T-cell (primary cell): ENCODE results near the gene KRTAP29-1. TPM values are rescaled to one million over a fixed set of nuclear protein-coding genes. Genes with fewer than 3 reads are reported as not detected.

Experiments used
- ATAC-seq, 4 experiments: fragments of 200-7000 bp in 3 of 4; fragments of 150-1000 bp in 1 of 4; cut with Tn5 transposase; replicated peaks in 1 of 4; 1 replicate in 3 of 4; 2 replicates in 1 of 4; pipeline ENCODE4 v1.10.0; 2021; ENCODE audit warnings: moderate library complexity in 3 of 4, mild to moderate bottlenecking in 2 of 4, moderate number of reproducible peaks in 1 of 4
- CTCF ChIA-PET, 2 donors: fragments of 300-600 bp; sonication (Branson Sonifier 250); formaldehyde crosslinking; loops; one replicate each; lab custom pipeline; 2022; ENCODE audit warnings: antibody characterized with exemption in 2 of 2; lab: Charles Lee
- POLR2A ChIA-PET, 2 donors: fragments of 300-600 bp; sonication (Branson Sonifier 250); formaldehyde crosslinking; loops; one replicate each; lab custom pipeline; 2022; ENCODE audit warnings: antibody characterized with exemption in 2 of 2; lab: Charles Lee
- DNase-seq, 35 experiments: peaks; one replicate each; pipeline versions ENCODE4 v3.0.0 to v3.0.0-alpha.2; 2013 to 2023
- H3K27ac ChIP-seq: one replicate; pipeline ENCODE4 v1.5.1; 2013; ENCODE audit warnings: low read length
- H3K27me3 ChIP-seq, 2 experiments: replicated peaks in 1 of 2; 1 replicate in 1 of 2; 2 replicates in 1 of 2; pipeline versions ENCODE4 v1.6.1 to v1.7.0; 2013; ENCODE audit warnings: low read length in 1 of 2, mixed read lengths in 1 of 2; ENCODE audit not compliant: control insufficient read depth in 2 of 2, insufficient read depth in 2 of 2; ENCODE audit errors: extremely low read depth in 1 of 2
- H3K36me3 ChIP-seq, 2 donors: 1 replicate in 1 of 2; 2 replicates in 1 of 2; pipeline versions ENCODE4 v1.6.1 to v1.7.0; 2013; ENCODE audit warnings: low read length in 1 of 2; ENCODE audit not compliant: control insufficient read depth in 2 of 2, insufficient read depth in 1 of 2; ENCODE audit errors: extremely low read depth in 1 of 2
- H3K4me1 ChIP-seq, 2 experiments: 1 replicate in 1 of 2; 2 replicates in 1 of 2; pipeline versions ENCODE4 v1.6.1 to v1.7.0; 2013; ENCODE audit warnings: low read length in 2 of 2, mixed read lengths in 1 of 2; ENCODE audit not compliant: insufficient read depth in 2 of 2, control insufficient read depth in 1 of 2; ENCODE audit errors: extremely low read depth in 1 of 2
- H3K4me3 ChIP-seq, 2 donors: 1 replicate in 1 of 2; 2 replicates in 1 of 2; pipeline versions ENCODE4 v1.5.1 to v1.7.0; 2013; ENCODE audit warnings: mild to moderate bottlenecking in 2 of 2, low read length in 1 of 2, moderate library complexity in 1 of 2; ENCODE audit not compliant: control insufficient read depth in 1 of 2; ENCODE audit errors: extremely low read depth in 1 of 2
- H3K9me3 ChIP-seq: 2 replicates; pipeline ENCODE4 v1.7.0; 2013
- H3K27ac Mint-ChIP-seq, 2 donors: one replicate each; pipeline ENCODE4 v1.8.0; 2020 to 2021; ENCODE audit warnings: mild to moderate bottlenecking in 2 of 2, mixed read lengths in 2 of 2
- H3K27me3 Mint-ChIP-seq, 2 donors: one replicate each; pipeline ENCODE4 v1.8.0; 2021 to 2022; ENCODE audit warnings: mixed read lengths in 2 of 2
- H3K36me3 Mint-ChIP-seq: one replicate; pipeline ENCODE4 v1.8.0; 2021; ENCODE audit warnings: mixed read lengths
- H3K4me1 Mint-ChIP-seq, 3 donors: one replicate each; pipeline ENCODE4 v1.8.0; 2020 to 2022; ENCODE audit warnings: mixed read lengths in 3 of 3, mild to moderate bottlenecking in 1 of 3
- H3K4me3 Mint-ChIP-seq, 3 donors: one replicate each; pipeline ENCODE4 v1.8.0; 2020 to 2022; ENCODE audit warnings: mild to moderate bottlenecking in 3 of 3, mixed read lengths in 3 of 3, moderate library complexity in 3 of 3
- H3K9me3 Mint-ChIP-seq, 3 donors: one replicate each; pipeline ENCODE4 v1.8.0; 2020 to 2022; ENCODE audit warnings: mixed read lengths in 3 of 3
- WGBS: methylation state at CpG from one replicate; pipeline ENCODE4 v1.1.5; 2013; ENCODE audit warnings: missing lambda C conversion rate; ENCODE audit not compliant: insufficient coverage; 5-methylcytosine and 5-hydroxymethylcytosine counted together
- total RNA-seq, 35 experiments: library from RNA in 6 of 35; stranded (reverse) in 6 of 35; fragments of 120-200 nt in 1 of 35; gene quantifications; one replicate each; pipeline versions ENCODE4 v1.2.1 to v1.2.4 and lab custom pipeline; 2013 to 2026

The KRTAP29-1 gene
- total RNA-seq, 5 donors from 2014 or later (not counting 1 experiment from before 2014, with no cell fraction given), result 0.43 to 0.84 TPM; not detected in 3

- Mint-ChIP-seq H3K4me3 (no peak overlapping the region), H3K27ac (peak overlapping the region in 1 of 2 donors; percentile 21), H3K36me3 (peaks cover 13% of the 10 kb centered on the region), H3K9me3 (peaks cover 6 to 17% (median 7%) of the 10 kb centered on the region in 3 donors), H3K4me1 (peaks cover 26 to 34% (median 27%) of the 10 kb centered on the region in 3 donors), H3K27me3 (no peaks in the 10 kb centered on the region)
- no CpG with 5 or more reads among the region's 3 CpGs for whole genome bisulfite sequencing
- H3K27ac ChIP-seq, result no peak overlapping the region
- H3K27me3 ChIP-seq, result no peaks in the 10 kb centered on the region
- H3K36me3 ChIP-seq, result no peaks in the 10 kb centered on the region
- ChIA-PET CTCF (no interaction called here), POLR2A (no interaction called here)
- DNase-seq, result no peak
- H3K4me3 ChIP-seq, result no peak overlapping the region
- H3K9me3 ChIP-seq, result no peaks in the 10 kb centered on the region
- peaks cover 6 to 18% of the 10 kb centered on the region in 2 experiments for H3K4me1 ChIP-seq
- ATAC-seq, result no peak
These were observed 43.3 kb upstream of the KRTAP29-1 start for GRCh38 chr17:41345992-41346391.

DNA sequence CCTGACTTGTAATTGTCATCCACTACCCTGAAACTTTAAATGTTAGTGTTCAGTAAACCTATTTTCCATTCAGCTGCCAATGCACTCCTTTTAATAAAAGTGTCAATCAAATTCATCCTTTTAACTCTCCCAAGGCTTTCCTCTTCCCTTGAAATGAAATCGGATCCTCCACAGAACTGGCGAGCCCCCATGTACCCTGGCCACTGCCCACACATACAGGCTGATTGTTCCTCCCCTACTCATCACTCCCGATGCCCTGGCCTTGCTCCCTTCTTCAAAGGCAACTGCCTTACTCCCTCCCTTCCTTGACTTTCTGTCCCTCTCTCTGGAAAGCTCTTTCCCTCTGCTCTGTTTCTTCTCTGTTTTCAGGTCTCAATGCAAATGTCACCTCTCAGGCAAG is 40.4 kb upstream of the KRTAP29-1 start:
- Histone ChIP-seq H3K27ac (no peak overlapping the region), H3K36me3 (no peaks in the 10 kb centered on the region), H3K4me3 (no peak overlapping the region), H3K9me3 (no peaks in the 10 kb centered on the region), H3K27me3 (no peaks in the 10 kb centered on the region), H3K4me1 (peaks cover 29 to 39% of the 10 kb centered on the region in 2 experiments)
- ChIA-PET CTCF (no interaction called here), POLR2A (no interaction called here)
- Mint-ChIP-seq H3K36me3 (peaks cover 13% of the 10 kb centered on the region), H3K4me3 (peak overlapping the region in 1 of 3 donors; percentile 52), H3K9me3 (peaks cover 6 to 17% (median 7%) of the 10 kb centered on the region in 3 donors), H3K4me1 (peaks cover 55 to 64% (median 56%) of the 10 kb centered on the region in 3 donors), H3K27me3 (no peaks in the 10 kb centered on the region), H3K27ac (peak overlapping the region; percentile 63 to 98)
- DNase-seq (no peak), ATAC-seq (no peak)
- WGBS, result 100% methylated on average over 3 of the region's 3 CpGs

- Histone ChIP-seq H3K4me1 (peaks cover 33 to 50% of the 10 kb centered on the region in 2 experiments), H3K9me3 (no peaks in the 10 kb centered on the region), H3K4me3 (no peak overlapping the region), H3K27ac (peak overlapping the region; percentile 95), H3K27me3 (no peaks in the 10 kb centered on the region), H3K36me3 (no peaks in the 10 kb centered on the region)
- ChIA-PET POLR2A (interaction anchor here in 1 of 2 donors (0.8 to 1.5 kb wide), 2 partner anchors 33 to 777 kb away, joined by 6 read pairs; no protein-coding TSS in a partner anchor), CTCF (interaction anchor here in 1 of 2 donors (0.6 to 1.1 kb wide), 4 partner anchors 19 to 324 kb away, joined by 3 to 4 read pairs (median 4); no protein-coding TSS in a partner anchor)
- peak overlapping the region; percentile 46 to 83 (median 46) for H3K4me3 Mint-ChIP-seq
- ATAC-seq (peak; percentile 65 to 85 (median 80)), DNase-seq (peak; percentile 32 to 89 (median 72))
- WGBS, result 13% methylated on average over 1 of the region's 7 CpGs
- peak overlapping the region; percentile 96 to 98 for H3K27ac Mint-ChIP-seq
- H3K4me1 Mint-ChIP-seq, result peaks cover 59 to 78% (median 69%) of the 10 kb centered on the region in 3 donors
- H3K27me3 Mint-ChIP-seq, result no peaks in the 10 kb centered on the region
- H3K36me3 Mint-ChIP-seq, result peaks cover 13% of the 10 kb centered on the region
- H3K9me3 Mint-ChIP-seq, result peaks cover 6 to 17% (median 7%) of the 10 kb centered on the region in 3 donors
These were observed 38.5 kb upstream of the KRTAP29-1 start for GRCh38 chr17:41340934-41341861.

DNA sequence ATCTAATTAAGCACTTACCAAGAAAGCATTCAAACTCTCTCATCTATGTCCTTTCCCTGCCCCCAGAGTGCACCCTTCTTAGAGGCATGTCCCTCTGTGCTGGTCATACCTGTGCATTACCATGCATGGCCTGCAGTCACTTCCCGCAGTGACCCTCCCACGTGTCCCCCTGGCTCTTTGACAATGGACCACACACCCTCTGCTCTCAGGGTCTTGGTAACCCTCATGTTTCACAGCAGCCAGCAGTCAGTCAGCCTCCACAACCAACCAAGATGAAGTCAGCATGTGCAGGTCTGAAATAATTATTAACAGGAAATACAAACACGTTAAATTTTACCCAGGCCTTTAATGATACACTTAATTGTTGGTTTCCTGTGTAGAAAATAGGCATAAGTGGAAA is 37.8 kb upstream of the KRTAP29-1 start:
- Histone ChIP-seq H3K27me3 (no peaks in the 10 kb centered on the region), H3K9me3 (no peaks in the 10 kb centered on the region), H3K4me1 (peaks cover 33 to 57% of the 10 kb centered on the region in 2 experiments), H3K4me3 (no peak overlapping the region), H3K36me3 (no peaks in the 10 kb centered on the region), H3K27ac (peak overlapping the region; percentile 95)
- ATAC-seq, result no peak
- ChIA-PET CTCF (interaction anchor here in 1 of 2 donors (1.0 to 1.1 kb wide), 2 partner anchors 18 kb away, joined by 4 to 5 read pairs; no protein-coding TSS in a partner anchor), POLR2A (interaction anchor here in 1 of 2 donors (1.5 kb wide), 1 partner anchor 776 kb away, joined by 6 read pairs; no protein-coding TSS in a partner anchor)
- H3K9me3 Mint-ChIP-seq, result peaks cover 6 to 17% (median 7%) of the 10 kb centered on the region in 3 donors
- H3K4me3 Mint-ChIP-seq, result peak overlapping the region; percentile 28 to 83 (median 46)
- 78% methylated on average over 2 of the region's 3 CpGs for WGBS
- DNase-seq, result no peak
- H3K36me3 Mint-ChIP-seq, result peaks cover 13% of the 10 kb centered on the region
- H3K27ac Mint-ChIP-seq, result peak overlapping the region; percentile 96 to 98
- H3K4me1 Mint-ChIP-seq, result peaks cover 66 to 85% (median 76%) of the 10 kb centered on the region in 3 donors
- H3K27me3 Mint-ChIP-seq, result no peaks in the 10 kb centered on the region

GRCh38 chr17:41339571-41340172 is 37.0 kb upstream of the KRTAP29-1 start:
- peaks cover 6 to 17% (median 7%) of the 10 kb centered on the region in 3 donors for H3K9me3 Mint-ChIP-seq
- H3K27me3 ChIP-seq, result no peaks in the 10 kb centered on the region
- peaks cover 13% of the 10 kb centered on the region for H3K36me3 Mint-ChIP-seq
- H3K4me3 Mint-ChIP-seq, result peak overlapping the region; percentile 31 to 83 (median 63)
- no peaks in the 10 kb centered on the region for H3K9me3 ChIP-seq
- WGBS, result 52% methylated on average over 2 of the region's 2 CpGs
- POLR2A ChIA-PET, result no interaction called here
- H3K27ac ChIP-seq, result peak overlapping the region; percentile 95
- H3K27ac Mint-ChIP-seq, result peak overlapping the region; percentile 96 to 98
- H3K27me3 Mint-ChIP-seq, result no peaks in the 10 kb centered on the region
- H3K4me1 Mint-ChIP-seq, result peaks cover 74 to 91% (median 84%) of the 10 kb centered on the region in 3 donors
- H3K4me3 ChIP-seq, result no peak overlapping the region
- no peak for DNase-seq
- no peaks in the 10 kb centered on the region for H3K36me3 ChIP-seq
- H3K4me1 ChIP-seq, result peaks cover 33 to 65% of the 10 kb centered on the region in 2 experiments
- CTCF ChIA-PET, result interaction anchor here (0.6 to 1.7 kb wide), 4 partner anchors 10 to 326 kb away, joined by 3 to 5 read pairs (median 5); partner anchors contain the start of gene KRTAP16-1 (in 1 of the 2)
- ATAC-seq, result no peak
